Duodenal mucosa (tissue), 2 donors: Measurements from ENCODE around the gene MPND.

Experiments
- H3K27ac ChIP-seq: one replicate; pipeline ENCODE4 v1.7.0; 2013; ENCODE audit warnings: low read depth, low read length
- H3K27me3 ChIP-seq, 2 donors: one replicate each; pipeline ENCODE4 v1.7.0; 2013; ENCODE audit warnings: low read length in 2 of 2, control low read depth in 1 of 2; ENCODE audit not compliant: insufficient read depth in 2 of 2, control insufficient read depth in 1 of 2
- H3K36me3 ChIP-seq, 2 donors: one replicate each; pipeline ENCODE4 v1.7.0; 2013; ENCODE audit warnings: low read length in 2 of 2, control low read depth in 1 of 2; ENCODE audit not compliant: insufficient read depth in 2 of 2, control insufficient read depth in 1 of 2
- H3K4me1 ChIP-seq, 2 donors: one replicate each; pipeline ENCODE4 v1.7.0; 2013; ENCODE audit warnings: low read length in 2 of 2, control low read depth in 1 of 2; ENCODE audit not compliant: insufficient read depth in 2 of 2, control insufficient read depth in 1 of 2
- H3K4me3 ChIP-seq, 2 donors: one replicate each; pipeline ENCODE4 v1.7.0; 2013; ENCODE audit warnings: low read length in 2 of 2, low read depth in 1 of 2
- H3K9ac ChIP-seq, 2 donors: one replicate each; pipeline ENCODE4 v1.7.0; 2013; ENCODE audit warnings: low read length in 2 of 2, low read depth in 1 of 2
- H3K9me3 ChIP-seq, 2 donors: one replicate each; pipeline ENCODE4 v1.7.0; 2013; ENCODE audit warnings: low read length in 2 of 2, control low read depth in 1 of 2; ENCODE audit not compliant: control insufficient read depth in 1 of 2

The MPND gene

DNA sequence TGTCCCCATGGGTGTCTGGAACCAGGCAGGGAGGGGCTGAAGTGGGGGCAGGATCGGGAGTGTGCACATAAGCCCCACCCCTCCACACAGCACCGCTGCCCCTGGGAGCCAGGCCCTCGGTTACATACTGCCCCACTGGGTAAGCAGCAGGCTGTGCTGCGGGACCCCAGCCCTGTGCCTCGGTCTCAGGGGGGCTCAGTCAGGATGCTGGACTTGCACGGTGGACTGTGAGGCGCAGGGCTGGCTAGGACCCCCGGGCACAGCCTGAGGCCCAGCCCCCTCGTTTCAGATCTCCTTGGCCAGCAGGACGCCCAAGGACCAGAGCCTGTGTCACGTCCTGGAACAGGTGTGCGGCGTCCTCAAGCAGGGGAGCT, 16.3 kb downstream of the MPND start:
- Histone ChIP-seq H3K27ac (no peak overlapping the region), H3K4me1 (no peaks in the 10 kb centered on the region), H3K4me3 (no peak overlapping the region), H3K36me3 (peaks cover 37 to 60% of the 10 kb centered on the region in 2 donors), H3K9ac (no peak overlapping the region), H3K9me3 (no peaks in the 10 kb centered on the region), H3K27me3 (no peaks in the 10 kb centered on the region)

DNA sequence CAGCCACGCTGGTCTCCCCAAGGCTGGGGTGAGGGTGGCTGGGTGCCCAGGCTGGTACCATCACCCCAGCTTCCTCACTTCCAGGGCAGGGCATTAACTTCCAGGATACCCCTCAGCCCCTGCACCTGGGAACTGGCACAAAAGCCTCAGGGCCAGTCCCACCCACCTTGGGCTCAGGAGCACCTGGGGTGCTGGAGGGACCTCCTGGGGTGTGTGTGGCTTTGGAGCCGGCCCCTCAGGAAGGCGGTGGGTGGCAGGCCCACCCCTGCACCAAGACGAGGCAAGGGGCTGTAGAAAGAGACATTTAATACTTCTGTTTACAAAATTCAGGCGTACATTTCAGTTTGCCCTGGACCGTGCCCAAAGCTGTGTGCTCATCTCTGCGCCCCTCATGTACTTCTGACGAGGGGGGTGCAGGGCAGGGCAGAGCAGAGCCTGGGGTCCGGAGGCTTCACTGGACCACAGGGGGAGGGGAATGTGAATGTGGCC, 16.8 kb downstream of the MPND start:
- Histone ChIP-seq H3K9me3 (no peaks in the 10 kb centered on the region), H3K27ac (no peak overlapping the region), H3K4me3 (no peak overlapping the region), H3K27me3 (no peaks in the 10 kb centered on the region), H3K36me3 (peaks cover 40 to 62% of the 10 kb centered on the region in 2 donors), H3K4me1 (no peaks in the 10 kb centered on the region), H3K9ac (no peak overlapping the region)

DNA sequence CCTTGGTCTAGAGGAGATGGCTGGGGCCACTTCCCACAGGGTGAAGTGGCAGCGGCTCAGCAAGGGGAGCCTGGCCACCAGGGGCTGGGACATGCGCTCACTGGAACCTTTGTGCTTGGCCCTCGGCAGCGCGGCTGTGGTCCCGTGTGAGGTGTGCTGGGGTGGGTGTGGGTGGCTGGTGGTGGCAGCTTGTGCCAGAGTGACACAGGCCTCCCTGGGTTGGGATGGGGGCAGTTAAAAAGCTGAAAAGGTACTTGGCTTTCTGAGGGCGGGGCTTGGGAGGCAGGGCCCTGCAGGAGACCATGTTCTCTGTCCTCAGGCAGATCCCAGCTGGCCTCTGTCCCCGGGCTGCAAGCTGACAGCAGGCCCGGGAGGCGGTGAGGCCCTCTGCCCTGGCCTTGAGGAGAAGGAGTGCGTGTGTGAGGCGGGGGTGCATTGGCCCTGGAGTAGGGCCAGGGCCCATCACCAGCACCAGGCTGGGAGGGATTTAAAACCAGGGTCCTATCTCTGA, 17.3 kb downstream of the MPND start:
- Histone ChIP-seq H3K4me3 (no peak overlapping the region), H3K9ac (no peak overlapping the region), H3K4me1 (no peaks in the 10 kb centered on the region), H3K27me3 (no peaks in the 10 kb centered on the region), H3K9me3 (no peaks in the 10 kb centered on the region), H3K27ac (no peak overlapping the region), H3K36me3 (peaks cover 45 to 68% of the 10 kb centered on the region in 2 donors)

DNA sequence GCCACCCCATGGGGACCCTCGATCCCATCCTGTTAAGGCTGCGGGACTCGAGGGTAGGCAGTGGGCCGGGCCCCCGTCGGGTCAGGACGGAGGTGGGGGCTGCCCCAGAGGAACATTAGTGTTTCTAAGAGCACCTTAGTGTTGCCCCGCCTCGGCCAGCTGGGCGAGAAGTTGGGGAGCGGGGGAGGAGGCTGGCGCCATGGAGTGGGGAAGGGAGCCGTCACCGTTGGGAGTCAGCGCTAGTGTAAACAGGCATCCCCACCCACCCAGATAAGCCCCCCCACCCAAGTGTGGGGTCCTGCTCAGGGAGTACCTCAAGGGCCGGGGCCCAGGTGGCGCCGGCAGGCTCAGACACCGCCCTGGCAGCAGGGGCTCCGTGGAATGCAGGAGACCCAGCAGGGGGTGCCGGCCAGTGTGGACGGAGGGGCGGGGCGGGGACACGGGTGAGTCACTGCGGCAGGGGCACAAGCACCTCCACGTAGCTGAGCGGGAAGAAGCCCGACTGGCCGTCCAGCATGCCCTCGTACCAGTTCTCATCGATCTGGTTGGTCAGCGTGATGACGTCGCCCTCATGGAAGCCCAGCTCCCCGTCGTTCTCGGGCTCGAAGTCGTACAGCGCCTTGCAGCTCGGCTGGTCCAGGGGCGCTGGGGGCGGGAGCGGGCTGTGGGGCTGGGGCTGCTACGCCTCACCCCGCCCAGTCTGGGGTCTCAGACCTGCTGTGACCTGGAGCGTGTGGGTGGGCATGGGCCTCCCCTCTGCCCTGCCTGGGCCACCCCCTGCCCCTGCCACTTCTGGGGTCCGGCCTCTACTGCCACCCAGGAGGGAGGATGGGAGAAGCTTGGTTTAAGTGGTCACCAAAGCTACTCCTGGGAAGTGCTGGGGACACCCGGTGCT, 18.0 kb downstream of the MPND start:
- Histone ChIP-seq H3K36me3 (peaks cover 49 to 75% of the 10 kb centered on the region in 2 donors), H3K9me3 (no peaks in the 10 kb centered on the region), H3K4me3 (no peak overlapping the region), H3K9ac (no peak overlapping the region), H3K27ac (no peak overlapping the region), H3K27me3 (no peaks in the 10 kb centered on the region), H3K4me1 (no peaks in the 10 kb centered on the region)

DNA sequence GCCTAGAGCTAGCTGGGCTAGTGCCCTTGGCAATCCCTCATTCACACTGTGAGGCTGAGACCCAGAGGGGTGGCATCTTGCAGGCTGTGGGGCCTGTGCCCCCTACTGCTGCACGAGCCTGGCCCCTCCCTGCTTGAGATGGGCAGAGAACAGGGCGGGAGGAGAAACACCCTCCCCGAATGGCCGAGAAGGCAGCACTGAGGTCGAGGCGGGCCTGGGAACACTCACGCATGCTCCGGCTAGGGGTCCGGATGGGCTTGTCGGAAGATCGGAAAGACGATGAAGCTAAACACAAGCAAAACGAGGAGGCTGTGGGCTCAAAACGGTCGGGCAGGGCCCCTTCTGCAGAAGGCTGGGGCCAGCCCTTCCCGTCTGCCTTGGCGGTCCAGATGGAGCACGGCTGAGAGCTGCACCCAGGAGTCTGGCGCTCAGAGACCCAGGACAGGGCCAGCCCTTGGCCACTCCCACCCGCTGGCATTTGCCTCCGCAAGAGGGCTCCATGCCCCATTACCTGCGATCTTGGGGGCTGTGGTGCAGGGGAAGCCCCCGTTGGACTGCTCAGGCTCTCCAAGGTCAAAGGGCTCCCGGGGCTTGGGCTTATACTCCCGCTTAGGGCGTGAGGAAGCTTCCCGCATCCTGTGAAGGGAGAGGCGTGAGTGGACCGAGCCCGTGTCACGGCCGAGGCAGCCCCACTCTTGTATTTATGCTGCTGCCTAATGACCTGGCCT, 18.9 kb downstream of the MPND start:
- Histone ChIP-seq H3K27me3 (no peaks in the 10 kb centered on the region), H3K36me3 (peaks cover 49 to 81% of the 10 kb centered on the region in 2 donors), H3K4me1 (no peaks in the 10 kb centered on the region), H3K27ac (no peak overlapping the region), H3K9me3 (no peaks in the 10 kb centered on the region), H3K9ac (no peak overlapping the region), H3K4me3 (no peak overlapping the region)

DNA sequence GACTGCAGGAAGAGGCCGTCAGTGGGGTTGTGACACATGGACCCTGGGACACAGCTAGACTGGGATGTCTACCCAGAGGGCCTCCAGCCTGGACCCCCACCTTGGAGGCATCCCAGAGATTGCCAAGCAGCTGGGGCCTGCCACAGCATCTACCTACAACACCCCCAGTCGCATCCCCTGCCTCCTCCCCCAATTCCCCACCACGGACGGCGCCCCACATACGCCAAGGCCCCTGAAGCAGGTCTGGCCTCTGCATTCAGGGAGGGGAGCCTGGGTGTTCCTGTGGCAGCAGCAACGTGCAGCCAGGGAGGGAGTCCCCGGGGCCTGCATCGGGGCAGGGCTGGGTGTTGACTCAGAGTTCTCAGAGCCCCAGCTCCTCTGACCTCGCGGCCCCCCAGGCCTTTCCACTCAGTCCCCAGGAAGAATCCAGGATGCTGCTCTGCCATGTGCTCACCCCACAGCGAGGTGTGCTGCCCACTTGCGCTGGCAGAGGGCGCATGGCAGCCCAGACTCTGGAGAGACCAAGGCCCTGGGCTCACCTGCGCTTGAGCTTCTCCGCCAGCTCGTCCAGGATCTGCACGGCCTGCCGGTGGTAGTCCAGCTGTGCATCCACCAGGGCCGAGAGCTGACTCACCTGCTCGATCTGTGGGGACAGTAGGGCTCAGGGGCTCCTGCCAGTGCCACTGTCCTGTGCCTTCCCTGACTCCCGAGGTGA, 19.6 kb downstream of the MPND start:
- Histone ChIP-seq H3K27me3 (no peaks in the 10 kb centered on the region), H3K9me3 (no peaks in the 10 kb centered on the region), H3K4me1 (peaks cover 0 to 4% of the 10 kb centered on the region in 2 donors), H3K9ac (no peak overlapping the region), H3K27ac (no peak overlapping the region), H3K36me3 (peaks cover 48 to 87% of the 10 kb centered on the region in 2 donors), H3K4me3 (no peak overlapping the region)

DNA sequence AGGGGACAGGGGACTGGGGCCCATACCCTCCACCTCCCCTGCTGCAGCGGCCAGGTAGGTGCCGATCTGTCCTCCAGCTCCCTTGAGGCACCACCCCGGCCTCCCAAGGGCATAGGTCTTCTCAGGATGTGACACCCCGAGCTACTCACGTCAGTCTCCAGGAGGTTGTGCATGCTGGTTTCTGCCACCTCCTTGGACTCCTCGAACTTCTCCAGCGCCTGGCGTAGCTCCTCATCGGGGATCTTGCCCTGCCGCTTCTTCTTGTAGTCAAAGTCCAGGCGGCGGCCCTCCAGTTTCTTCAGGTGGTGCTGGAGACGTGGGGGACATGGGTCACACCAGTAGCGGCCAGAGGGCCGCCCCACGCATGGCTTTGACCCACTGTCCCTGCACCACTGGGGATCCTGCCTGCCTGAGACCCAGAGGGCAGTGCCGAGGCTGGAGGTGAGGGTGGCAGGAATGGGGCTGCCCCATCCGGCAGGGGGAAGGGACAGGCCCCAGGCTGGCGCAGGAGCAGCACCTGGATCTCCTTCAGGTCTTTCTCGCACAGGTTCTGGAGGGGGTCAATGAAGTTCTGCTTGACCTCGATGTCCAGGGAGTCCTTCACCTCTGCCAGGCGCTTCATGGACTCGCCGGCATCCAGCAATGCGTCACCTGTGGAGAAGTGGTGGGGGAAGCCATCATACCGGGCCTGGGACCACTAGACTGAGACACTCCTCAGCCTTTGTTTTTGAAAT, 20.4 kb downstream of the MPND start:
- Histone ChIP-seq H3K27me3 (no peaks in the 10 kb centered on the region), H3K36me3 (peaks cover 46 to 83% of the 10 kb centered on the region in 2 donors), H3K9me3 (no peaks in the 10 kb centered on the region), H3K4me3 (no peak overlapping the region), H3K4me1 (peaks cover 5 to 12% of the 10 kb centered on the region in 2 donors), H3K27ac (no peak overlapping the region), H3K9ac (no peak overlapping the region)

DNA sequence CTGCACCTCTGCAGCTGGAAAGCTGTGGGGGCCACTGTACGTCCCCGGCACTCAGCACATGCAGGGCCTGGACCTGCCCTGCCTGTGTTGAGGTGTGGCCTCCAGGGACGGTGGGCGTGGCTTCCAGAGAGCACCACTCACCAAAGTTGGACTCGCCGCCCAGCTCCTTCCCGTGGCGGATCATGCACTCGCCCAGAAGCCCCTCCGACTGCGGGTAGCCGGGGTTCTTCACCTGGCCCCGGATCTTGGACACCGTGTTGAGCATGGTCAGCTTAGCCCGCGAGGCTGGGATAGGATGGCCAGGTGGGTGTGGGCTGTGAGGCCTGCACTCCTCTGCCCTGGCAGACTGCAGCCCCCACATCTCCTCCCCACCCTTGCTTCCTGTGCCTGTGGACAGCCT, 22.0 kb downstream of the MPND start:
- no peak overlapping the region for H3K27ac ChIP-seq
- H3K9ac ChIP-seq, result no peak overlapping the region
- peaks cover 21 to 26% of the 10 kb centered on the region in 2 donors for H3K4me1 ChIP-seq
- H3K36me3 ChIP-seq, result peaks cover 38 to 67% of the 10 kb centered on the region in 2 donors
- no peaks in the 10 kb centered on the region for H3K9me3 ChIP-seq
- H3K4me3 ChIP-seq, result no peak overlapping the region
- H3K27me3 ChIP-seq, result no peaks in the 10 kb centered on the region

DNA sequence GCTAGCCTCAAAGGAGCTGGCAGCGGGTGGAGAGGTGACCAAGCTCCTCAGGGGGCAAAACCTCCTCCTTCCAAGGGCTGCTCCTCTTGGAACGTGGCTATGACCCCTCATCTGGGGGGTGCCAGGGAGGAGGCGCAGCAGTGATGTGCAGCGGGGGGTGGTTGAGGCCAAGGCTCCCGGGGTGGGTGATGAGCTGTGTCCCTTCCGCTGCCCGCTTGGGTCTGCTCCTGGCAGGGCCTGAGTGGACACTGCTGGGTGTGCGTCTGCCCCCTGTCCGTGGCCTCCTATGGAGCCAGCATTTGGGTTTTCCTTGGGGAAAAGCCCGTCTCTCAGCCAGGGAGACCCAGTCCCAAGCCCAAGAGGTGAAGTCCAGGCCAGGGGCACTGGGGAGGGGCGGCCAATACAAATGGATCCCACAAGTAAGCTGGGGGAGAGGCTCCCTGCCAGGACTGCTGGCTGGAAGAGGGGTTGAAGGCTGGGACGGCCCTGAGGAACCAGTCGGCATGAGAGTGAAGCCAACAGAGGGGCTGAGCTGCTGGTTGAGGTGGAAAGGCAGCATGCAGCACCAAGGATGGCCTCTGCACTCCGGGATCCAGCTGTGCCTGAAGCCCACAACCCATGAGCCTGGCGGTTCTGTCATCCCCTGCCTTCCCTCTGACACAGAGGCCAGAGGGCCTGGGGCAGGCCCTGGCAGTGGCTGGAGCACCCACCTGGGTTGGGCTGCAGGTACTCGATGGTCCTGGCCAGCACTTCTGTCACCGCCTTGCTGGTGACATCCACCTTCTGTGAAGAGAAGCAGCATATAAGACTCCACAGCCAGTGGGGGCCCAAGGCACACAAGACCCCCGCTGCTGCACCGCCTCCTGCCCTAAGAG, 22.7 kb downstream of the MPND start:
- Histone ChIP-seq H3K27ac (no peak overlapping the region), H3K27me3 (no peaks in the 10 kb centered on the region), H3K4me3 (no peak overlapping the region), H3K9ac (no peak overlapping the region), H3K4me1 (peaks cover 27 to 33% of the 10 kb centered on the region in 2 donors), H3K36me3 (peaks cover 37 to 61% of the 10 kb centered on the region in 2 donors), H3K9me3 (no peaks in the 10 kb centered on the region)
